Smooth muscle cell (in vitro differentiated cells): Measurements from ENCODE around the gene ZBTB7C. TPM values are rescaled to one million over a fixed set of nuclear protein-coding genes. Genes with fewer than 3 reads are reported as not detected.
A peak's percentile ranks its signal among the peaks of the same experiment; 100 is the strongest.

Experiments
- DNase-seq: peaks from one replicate; lab custom pipeline; 2025; ENCODE audit not compliant: unreplicated experiment; lab: John Stamatoyannopoulos, UW
- H2AFZ ChIP-seq: fragments of 200-600 bp; sonication (generic); 2 replicates; pipeline ENCODE4 v1.6.0; 2016; ENCODE audit warnings: antibody characterized with exemption, low read depth, mild to moderate bottlenecking
- H3F3A ChIP-seq: fragments of 200-600 bp; sonication (generic); 2 replicates; pipeline ENCODE4 v1.6.0; 2017; ENCODE audit warnings: antibody characterized with exemption, low read depth
- H3K27ac ChIP-seq: fragments of 200-600 bp; sonication (generic); 2 replicates; pipeline ENCODE4 v1.5.1; 2016; ENCODE audit warnings: low read depth, mild to moderate bottlenecking
- H3K27me3 ChIP-seq: fragments of 200-600 bp; sonication (generic); 2 replicates; pipeline ENCODE4 v1.6.1; 2016; ENCODE audit warnings: low read depth, mild to moderate bottlenecking
- H3K36me3 ChIP-seq: fragments of 200-600 bp; sonication (generic); 2 replicates; pipeline ENCODE4 v1.5.1; 2016; ENCODE audit warnings: low read depth
- H3K4me1 ChIP-seq: fragments of 200-600 bp; sonication (generic); 2 replicates; pipeline ENCODE4 v1.5.1; 2016; ENCODE audit warnings: low read depth
- H3K4me2 ChIP-seq: fragments of 200-600 bp; sonication (generic); 2 replicates; pipeline ENCODE4 v1.6.0; 2016; ENCODE audit warnings: mild to moderate bottlenecking
- H3K4me3 ChIP-seq: fragments of 200-600 bp; sonication (generic); 2 replicates; pipeline ENCODE4 v1.5.1; 2016; ENCODE audit warnings: mild to moderate bottlenecking
- H3K79me2 ChIP-seq: fragments of 200-600 bp; sonication (generic); 2 replicates; pipeline ENCODE4 v1.6.0; 2016; ENCODE audit warnings: low read depth, mild to moderate bottlenecking
- H3K9ac ChIP-seq: fragments of 200-600 bp; sonication (generic); 2 replicates; pipeline ENCODE4 v1.6.0; 2016; ENCODE audit warnings: low read depth
- H3K9me3 ChIP-seq: fragments of 200-600 bp; sonication (generic); replicated peaks from 2 replicates; pipeline ENCODE4 v1.5.1; 2016; ENCODE audit warnings: low read depth
- H4K20me1 ChIP-seq: fragments of 200-600 bp; sonication (generic); 2 replicates; pipeline ENCODE4 v1.6.0; 2016; ENCODE audit warnings: low read depth
- CTCF ChIP-seq: fragments of 200-600 bp; sonication (generic); IDR thresholded peaks from 2 replicates; pipeline ENCODE4 v1.5.1; 2017; ENCODE audit warnings: borderline replicate concordance, mild to moderate bottlenecking, antibody characterized with exemption; ENCODE audit not compliant: insufficient read depth, poor library complexity, severe bottlenecking
- WGBS: methylation state at CpG from one replicate; pipeline ENCODE4 v1.1.7; 2016; ENCODE audit warnings: low lambda C conversion rate; 5-methylcytosine and 5-hydroxymethylcytosine counted together
- polyA plus RNA-seq: library from polyadenylated mRNA; unstranded; fragments of >200 nt; fragmentation: Nextera tagmentation; extraction: Ambion mirVana; gene quantifications from 2 replicates; pipeline ENCODE4 v1.2.1, GENCODE V29; 2016
- total RNA-seq: library from RNA; depleted of rRNA; stranded (reverse); fragments of >200 nt; gene quantifications from 2 replicates; pipeline ENCODE4 v1.2.3, GENCODE V29; 2014

ZBTB7C gene
- total and polyA plus RNA-seq, 2 experiments from 2014 or later, result 0.48 to 0.63 TPM

- Histone ChIP-seq H3K27ac (peak overlapping the region; percentile 77), H3K9me3 (no peaks in the 10 kb centered on the region), H3K4me1 (peaks cover 18% of the 10 kb centered on the region), H3K79me2 (no peaks in the 10 kb centered on the region), H3K27me3 (no peaks in the 10 kb centered on the region), H2AFZ (no peak overlapping the region), H3K4me2 (peak overlapping the region; percentile 63), H3K36me3 (no peaks in the 10 kb centered on the region), H3K4me3 (no peak overlapping the region), H3F3A (no peaks in the 10 kb centered on the region), H3K9ac (peak overlapping the region; percentile 43), H4K20me1 (no peaks in the 10 kb centered on the region)
- no peak for DNase-seq
- TF ChIP-seq CTCF, result no peak
- WGBS, result 51% methylated on average over 6 of the region's 6 CpGs
Measured at GRCh38 chr18:48454261-48454757, 45.1 kb upstream of the ZBTB7C start.

- DNase-seq, result no peak
- no peaks in the 10 kb centered on the region for H3K36me3 ChIP-seq
- no peak for TF ChIP-seq CTCF
- H3K4me3 ChIP-seq, result no peak overlapping the region
- H3K79me2 ChIP-seq, result no peaks in the 10 kb centered on the region
- H4K20me1 ChIP-seq, result no peaks in the 10 kb centered on the region
- no peaks in the 10 kb centered on the region for H3F3A ChIP-seq
- H3K27me3 ChIP-seq, result no peaks in the 10 kb centered on the region
- peak overlapping the region; percentile 63 for H3K4me2 ChIP-seq
- H3K4me1 ChIP-seq, result peaks cover 18% of the 10 kb centered on the region
- peak overlapping the region; percentile 11 for H2AFZ ChIP-seq
- 75% methylated on average over 9 of the region's 9 CpGs for WGBS
- peak overlapping the region; percentile 43 for H3K9ac ChIP-seq
- peak overlapping the region; percentile 77 for H3K27ac ChIP-seq
- no peaks in the 10 kb centered on the region for H3K9me3 ChIP-seq
Measured at GRCh38 chr18:48453330-48454066, 44.3 kb upstream of the ZBTB7C start.

- Histone ChIP-seq H3K4me3 (no peak overlapping the region), H3F3A (no peaks in the 10 kb centered on the region), H4K20me1 (no peaks in the 10 kb centered on the region), H3K4me1 (peaks cover 18% of the 10 kb centered on the region), H2AFZ (peak overlapping the region; percentile 11), H3K36me3 (no peaks in the 10 kb centered on the region), H3K9me3 (no peaks in the 10 kb centered on the region), H3K4me2 (peak overlapping the region; percentile 23), H3K27ac (peak overlapping the region; percentile 77), H3K79me2 (no peaks in the 10 kb centered on the region), H3K27me3 (no peaks in the 10 kb centered on the region), H3K9ac (peak overlapping the region; percentile 43)
- TF ChIP-seq CTCF, result no peak
- WGBS, result 67% methylated on average over 4 of the region's 4 CpGs
- DNase-seq, result no peak
Measured at GRCh38 chr18:48452861-48453323, 43.7 kb upstream of the ZBTB7C start.
